CD4-positive, alpha-beta T cell treated with Interleukin-21 for 1 hour (primary cell): ENCODE data around the gene IFT43.
A peak's percentile ranks its signal among the peaks of the same experiment; 100 is the strongest.

ENCODE experiments used
- DNase-seq: peaks from one replicate; pipeline ENCODE4 v3.0.0-alpha.2; 2020

Gene IFT43

DNA sequence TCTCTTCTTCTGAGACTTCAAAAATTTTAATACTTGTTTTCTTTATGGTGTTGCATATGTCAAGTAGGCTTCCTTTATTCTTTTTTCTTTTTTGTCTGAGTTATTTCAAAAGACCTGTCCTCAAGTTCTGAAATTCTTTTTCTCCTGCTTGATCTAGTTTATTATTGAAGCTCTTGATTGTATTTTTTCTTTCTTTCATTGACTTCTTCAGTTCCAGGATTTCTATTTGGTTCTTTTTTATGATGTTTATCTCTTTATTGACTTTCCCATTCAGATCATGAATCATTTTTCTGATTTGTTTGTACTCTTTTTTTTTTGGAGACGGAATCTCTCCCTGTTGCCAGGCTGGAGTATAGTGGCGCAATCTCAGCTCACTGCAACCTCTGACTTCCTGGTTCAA is 34.1 kb downstream of the IFT43 start:
- DNase-seq = no peak

DNA sequence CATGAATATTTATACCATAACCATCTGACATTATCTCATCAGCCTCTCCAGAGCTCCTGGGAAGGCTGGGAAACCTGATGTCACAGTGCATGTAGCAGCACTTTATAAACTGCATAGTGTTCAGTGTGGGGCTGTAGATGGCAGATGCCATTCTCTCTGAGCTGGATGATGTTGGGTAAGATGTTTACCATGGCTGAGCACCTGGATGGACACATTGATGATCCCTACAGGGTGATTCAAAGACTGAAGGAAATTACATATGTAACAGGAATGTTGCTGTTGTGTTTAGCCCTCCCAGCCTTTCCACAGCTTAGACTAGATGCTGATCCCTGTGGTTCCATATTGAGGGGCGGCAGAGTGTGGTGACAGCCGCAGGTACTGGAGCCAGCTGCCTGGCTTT is 37.4 kb downstream of the IFT43 start:
- no peak for DNase-seq

GRCh38 chr14:76023757-76024156 is 38.2 kb downstream of the IFT43 start:
- no peak for DNase-seq

DNA sequence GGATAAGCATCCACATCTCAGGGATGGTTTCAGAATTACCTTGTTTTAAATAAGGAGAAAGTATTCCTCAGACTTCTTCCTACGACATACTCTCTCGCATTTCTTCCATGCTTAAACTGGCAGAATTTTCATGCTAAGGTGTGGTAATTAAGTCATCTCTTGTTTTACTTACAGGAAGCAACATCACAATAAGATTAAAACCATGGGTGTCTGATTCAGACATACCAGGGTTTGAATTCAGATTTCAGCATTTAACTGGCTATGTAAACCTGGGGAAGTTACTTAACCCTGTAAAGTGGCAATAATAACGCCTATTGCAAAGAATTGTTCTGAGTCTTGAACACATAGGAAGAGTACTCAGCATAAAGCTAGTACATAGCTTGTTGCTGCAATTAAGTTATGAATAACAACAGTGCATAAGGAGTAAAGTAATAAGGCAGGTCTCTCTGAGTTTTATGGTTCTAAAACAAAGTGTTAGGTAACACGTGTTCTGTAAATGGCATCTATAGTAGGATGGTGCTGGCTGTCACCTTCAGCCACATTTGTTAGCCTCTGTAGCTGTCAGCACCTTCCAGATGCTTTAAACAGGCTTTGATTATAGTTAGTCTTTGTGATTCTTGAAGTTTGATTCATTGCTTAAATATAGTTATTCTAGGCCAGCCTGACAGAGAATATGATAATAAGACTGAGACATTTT is 38.8 kb downstream of the IFT43 start:
- no peak for DNase-seq

DNA sequence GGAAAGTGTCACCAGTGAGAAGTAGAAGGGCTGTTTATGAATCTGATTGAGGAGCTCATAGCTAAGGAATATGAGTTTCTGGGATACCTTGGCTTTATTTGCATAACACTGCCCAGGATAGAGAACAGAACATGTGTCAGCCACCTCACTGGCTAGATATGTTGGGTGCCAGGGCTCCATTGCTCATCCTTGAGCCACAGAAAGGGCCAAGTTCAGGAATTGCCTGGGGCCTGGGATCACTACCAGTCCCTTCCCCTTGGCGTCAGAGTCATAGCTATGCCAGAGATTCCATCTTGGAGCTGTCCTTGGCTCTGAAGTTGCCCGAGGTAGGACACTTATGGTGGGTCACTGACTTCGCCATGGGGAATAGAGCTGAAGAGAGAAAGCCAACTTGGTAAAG is 49.0 kb downstream of the IFT43 start:
- no peak for DNase-seq

GRCh38 chr14:76040704-76041103 is 55.1 kb downstream of the IFT43 start:
- DNase-seq = no peak

- DNase-seq = no peak
Measured at GRCh38 chr14:76045773-76046172, 60.2 kb downstream of the IFT43 start.

DNA sequence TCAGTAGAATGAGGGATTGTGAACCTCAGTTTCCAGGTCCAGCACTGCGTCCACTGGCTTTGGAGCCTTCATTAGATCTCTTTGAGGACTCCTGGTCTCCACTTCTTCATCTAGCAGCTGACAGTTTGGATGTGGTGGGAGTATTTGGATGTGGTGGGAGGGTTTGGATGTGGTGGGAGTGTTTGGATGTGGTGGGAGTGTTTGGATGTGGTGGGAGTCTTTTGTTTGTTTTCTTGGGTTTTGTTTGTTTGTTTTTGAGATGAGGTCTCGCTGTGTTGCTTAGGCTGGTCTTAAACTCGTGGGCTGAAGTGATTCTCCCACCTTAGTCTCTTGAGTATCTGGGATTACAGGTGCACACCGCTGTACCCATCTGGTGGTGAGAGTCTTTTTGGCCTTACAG is 64.7 kb downstream of the IFT43 start:
- no peak for DNase-seq

DNA sequence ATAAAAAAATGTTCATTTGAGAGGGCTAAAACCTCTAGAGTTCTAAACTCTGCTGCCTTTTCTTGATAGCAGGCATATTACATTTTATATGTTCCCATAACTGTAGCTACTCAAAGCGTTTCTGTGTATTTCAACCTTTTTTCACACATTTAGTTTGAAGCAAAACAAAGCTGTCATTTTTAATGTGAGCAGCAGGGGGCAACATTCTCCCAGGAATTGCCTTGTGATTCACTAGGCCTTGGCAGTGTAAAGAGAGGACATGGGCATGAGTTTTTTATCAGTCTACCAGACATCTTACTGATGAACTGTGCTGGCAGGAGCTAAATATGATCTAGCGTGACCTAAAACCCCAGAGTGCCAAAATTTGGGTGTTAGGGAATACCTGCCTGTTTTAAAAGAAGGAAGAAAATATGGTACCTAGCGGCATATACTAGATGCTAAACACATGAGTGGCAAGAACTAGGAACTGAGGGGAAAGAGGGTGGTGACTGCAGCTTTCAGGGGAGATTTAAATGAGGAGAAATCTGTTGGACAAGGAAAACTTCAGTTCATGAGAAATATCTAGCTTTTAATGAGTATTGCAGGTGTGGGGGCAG is 65.3 kb downstream of the IFT43 start:
- DNase-seq = peak; percentile 64

DNA sequence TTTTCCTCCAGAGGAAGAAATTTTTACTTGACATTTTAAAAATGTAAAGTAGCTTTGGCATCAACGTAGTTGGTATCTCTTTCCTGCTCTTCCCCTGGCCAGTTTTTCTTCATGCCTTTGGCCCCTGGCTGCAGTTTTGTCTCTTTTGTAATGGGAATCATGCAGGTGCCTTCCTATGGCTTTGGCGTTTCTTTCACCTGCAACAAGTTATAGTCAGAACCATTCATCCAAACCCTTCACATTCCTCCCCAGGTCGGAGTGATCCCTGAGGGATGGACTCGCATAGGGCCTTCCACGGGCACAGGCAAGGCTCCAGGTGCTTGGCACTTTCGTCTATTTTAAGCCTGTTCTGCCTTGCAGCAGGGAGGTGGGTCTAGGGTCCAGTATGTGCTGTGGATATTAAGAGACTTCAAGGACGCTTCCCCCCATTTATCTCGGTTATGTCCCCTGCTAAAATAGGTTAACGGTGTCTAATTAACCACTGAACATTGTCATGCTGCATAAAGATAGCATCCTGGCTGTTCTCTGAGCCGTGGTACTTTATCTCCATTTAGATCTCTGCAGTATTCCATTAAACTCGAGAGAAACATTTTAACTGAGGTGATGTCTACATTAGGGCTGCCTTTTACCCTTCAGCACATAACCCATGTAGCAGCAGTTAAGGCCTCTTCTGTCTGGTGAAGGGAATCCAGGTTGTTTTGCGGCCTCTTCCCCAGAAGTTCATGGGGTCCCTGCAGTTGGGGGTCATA is 66.3 kb downstream of the IFT43 start:
- no peak for DNase-seq

DNA sequence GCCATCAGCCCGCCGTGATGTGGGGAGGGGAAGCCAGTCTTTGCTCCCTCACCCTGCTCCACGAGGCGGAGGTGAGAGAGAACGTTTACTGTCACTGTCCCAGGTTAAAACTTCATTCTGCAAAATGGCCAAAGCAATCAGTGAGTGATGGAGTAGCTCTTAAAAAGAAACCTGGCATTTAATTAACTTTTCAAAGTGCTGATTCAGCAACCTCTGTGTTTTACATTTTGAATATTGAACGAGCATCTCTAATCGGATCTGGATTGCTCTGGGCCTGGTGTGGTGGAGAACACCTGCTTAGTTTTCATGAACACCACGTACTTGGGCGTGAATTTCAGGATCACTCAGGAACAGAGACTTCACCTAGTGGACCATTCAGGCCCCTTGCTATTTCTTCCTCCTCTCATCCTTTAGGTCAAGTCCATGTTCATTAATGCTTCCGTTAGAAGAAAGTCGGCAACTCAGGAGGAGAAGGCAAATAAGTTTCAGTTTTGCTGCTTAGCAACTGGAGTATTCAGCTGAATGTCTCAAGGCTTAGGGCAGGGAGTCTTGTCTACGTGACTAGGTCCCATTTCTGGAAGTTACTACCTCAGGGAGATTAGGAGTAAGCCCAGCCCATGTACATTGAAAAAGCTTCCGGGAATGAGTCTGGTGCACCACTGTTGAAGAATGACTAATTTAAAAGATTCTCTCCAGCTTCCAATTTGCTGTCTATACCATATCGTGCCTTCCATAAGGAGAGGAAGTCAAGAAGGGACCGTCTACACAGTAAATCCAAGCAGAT is 68.2 kb downstream of the IFT43 start:
- DNase-seq = no peak

GRCh38 chr14:76055330-76055729 is 69.8 kb downstream of the IFT43 start:
- no peak for DNase-seq

GRCh38 chr14:76056128-76056527 is 70.6 kb downstream of the IFT43 start:
- no peak for DNase-seq

DNA sequence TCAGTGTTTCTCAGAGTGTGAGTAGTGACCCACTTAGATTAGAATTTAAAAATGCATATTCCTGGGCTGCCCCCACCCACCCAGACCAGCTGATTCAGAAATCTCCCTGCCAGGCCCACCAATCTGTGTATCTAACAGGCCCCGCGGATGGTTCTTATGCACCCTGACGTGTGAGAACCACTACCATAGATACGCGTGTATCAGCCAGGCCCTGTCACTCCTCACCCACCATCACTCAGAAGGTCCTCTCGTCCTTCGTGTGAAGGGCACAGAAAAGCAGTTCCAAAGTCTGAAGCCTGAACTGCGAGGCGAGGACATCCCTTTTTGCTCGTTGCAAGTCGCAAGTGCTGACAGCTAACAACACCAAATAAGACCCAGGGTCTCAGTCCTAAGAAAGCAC is 72.4 kb downstream of the IFT43 start:
- DNase-seq = no peak

GRCh38 chr14:76063327-76063726 is 77.8 kb downstream of the IFT43 start:
- no peak for DNase-seq

- DNase-seq = no peak
Measured at GRCh38 chr14:76065519-76065918, 80.0 kb downstream of the IFT43 start.

DNA sequence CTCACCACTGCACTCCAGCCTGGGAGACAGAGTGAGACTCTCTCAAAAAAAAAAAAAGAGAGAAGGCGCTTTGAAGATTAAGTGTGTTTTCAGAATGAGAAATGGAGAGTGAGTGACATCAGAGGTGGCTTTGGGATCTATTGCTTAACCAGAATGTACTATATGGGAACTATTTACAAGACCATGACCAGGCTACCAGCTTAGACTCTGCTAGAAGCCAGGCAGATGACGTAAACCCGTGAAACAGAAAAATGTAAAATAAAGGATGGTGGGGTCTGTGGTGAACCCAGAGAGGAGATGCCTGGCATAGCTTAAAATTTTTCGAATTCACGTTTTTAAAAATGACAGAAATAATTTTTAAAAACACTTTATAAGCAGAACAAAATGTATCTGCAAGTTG is 82.0 kb downstream of the IFT43 start:
- DNase-seq = no peak

DNA sequence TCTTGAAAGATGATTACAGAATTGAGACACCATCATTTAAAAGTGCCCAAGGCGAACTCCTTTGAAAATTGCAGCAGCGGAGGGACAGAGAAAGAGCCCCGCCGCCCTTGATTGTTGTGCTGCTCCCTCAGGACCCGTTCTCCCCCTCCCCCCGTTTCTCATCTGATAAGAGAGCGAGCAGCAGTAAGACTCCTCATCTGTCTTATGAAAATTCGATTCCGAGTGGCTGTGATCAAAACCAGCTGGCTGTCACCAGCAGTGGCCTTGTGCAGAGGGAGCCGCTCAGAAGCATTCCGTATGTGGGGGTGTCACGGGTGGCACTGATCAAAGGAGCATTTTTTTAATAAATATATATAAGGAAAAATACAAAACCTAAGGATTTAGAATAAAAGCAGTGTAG is 88.2 kb downstream of the IFT43 start:
- DNase-seq = no peak

GRCh38 chr14:76077340-76077739 is 91.8 kb downstream of the IFT43 start:
- DNase-seq = no peak

GRCh38 chr14:76078501-76078900 is 92.9 kb downstream of the IFT43 start:
- no peak for DNase-seq

DNA sequence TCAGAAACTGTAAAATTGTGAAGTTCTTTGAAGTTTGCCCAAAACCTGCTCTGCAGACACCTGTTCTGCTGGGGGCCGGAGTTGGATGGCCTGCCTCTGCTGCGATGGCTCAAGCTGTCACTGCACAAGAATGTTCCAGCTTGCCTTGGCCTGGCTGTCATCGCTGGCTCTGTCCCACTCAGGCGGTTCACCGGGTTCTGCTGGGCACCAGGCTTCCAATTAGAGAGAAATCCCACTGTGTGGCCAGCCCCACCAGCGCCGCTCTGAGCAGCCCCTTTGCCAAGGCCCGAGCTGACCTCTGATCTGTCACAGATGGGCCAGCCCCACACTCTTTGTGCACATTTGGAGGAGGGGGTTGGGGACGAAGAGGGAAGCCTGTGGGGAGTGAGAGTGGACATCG is 94.5 kb downstream of the IFT43 start:
- DNase-seq = no peak

- DNase-seq = no peak
Measured at GRCh38 chr14:76080471-76080870, 94.9 kb downstream of the IFT43 start.

- DNase-seq = peak; percentile 2
Measured at GRCh38 chr14:76081642-76082041, 96.1 kb downstream of the IFT43 start.
